Epithelial cell of esophagus (primary cell): ENCODE results near the gene PARD3.

Experiments used
- DNase-seq: peaks from one replicate; pipeline ENCODE4 v3.0.0; 2010; ENCODE audit warnings: low read depth
- H3K4me3 ChIP-seq: 2 replicates; pipeline ENCODE4 v1.5.1; 2011; ENCODE audit warnings: mild to moderate bottlenecking, low read length, control low read depth
- TF ChIP-seq, protein P1 (sequence below): IDR thresholded peaks from 2 replicates; pipeline ENCODE4 v1.5.1; 2011; ENCODE audit warnings: low read depth, mild to moderate bottlenecking, low read length, control low read depth, inconsistent platforms; ENCODE audit not compliant: insufficient read depth; ENCODE audit errors: missing control alignments

The PARD3 gene

DNA sequence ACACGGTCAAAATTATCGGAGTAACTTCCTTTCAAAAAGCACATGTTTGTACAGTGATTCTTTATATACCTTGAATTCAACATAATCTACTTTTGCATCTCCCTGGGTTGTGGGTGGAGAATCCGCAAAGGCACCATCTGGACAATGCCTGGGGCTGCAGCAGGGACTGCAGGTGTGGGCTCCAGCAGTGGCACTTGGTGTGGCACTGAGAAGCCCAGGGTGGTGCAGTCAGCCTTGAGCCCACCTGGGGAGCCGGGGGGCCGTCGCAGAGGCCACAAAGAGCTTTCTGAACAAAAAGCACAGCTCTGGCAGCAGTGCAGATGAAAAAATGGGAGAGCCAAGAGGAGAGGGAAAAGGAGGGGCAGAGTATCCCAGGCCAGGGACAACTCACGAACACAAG is 22.2 kb downstream of the PARD3 start:
- TF ChIP-seq, protein P1, sequence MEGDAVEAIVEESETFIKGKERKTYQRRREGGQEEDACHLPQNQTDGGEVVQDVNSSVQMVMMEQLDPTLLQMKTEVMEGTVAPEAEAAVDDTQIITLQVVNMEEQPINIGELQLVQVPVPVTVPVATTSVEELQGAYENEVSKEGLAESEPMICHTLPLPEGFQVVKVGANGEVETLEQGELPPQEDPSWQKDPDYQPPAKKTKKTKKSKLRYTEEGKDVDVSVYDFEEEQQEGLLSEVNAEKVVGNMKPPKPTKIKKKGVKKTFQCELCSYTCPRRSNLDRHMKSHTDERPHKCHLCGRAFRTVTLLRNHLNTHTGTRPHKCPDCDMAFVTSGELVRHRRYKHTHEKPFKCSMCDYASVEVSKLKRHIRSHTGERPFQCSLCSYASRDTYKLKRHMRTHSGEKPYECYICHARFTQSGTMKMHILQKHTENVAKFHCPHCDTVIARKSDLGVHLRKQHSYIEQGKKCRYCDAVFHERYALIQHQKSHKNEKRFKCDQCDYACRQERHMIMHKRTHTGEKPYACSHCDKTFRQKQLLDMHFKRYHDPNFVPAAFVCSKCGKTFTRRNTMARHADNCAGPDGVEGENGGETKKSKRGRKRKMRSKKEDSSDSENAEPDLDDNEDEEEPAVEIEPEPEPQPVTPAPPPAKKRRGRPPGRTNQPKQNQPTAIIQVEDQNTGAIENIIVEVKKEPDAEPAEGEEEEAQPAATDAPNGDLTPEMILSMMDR = no peak
- DNase-seq = no peak
- H3K4me3 ChIP-seq = no peak overlapping the region

- no peak for DNase-seq
- no peak overlapping the region for H3K4me3 ChIP-seq
- TF ChIP-seq, protein P1 = no peak
Observed at GRCh38 chr10:34791947-34792346, 23.1 kb downstream of the PARD3 start.

GRCh38 chr10:34791228-34791627 is 23.9 kb downstream of the PARD3 start:
- TF ChIP-seq, protein P1 = no peak
- no peak for DNase-seq
- no peak overlapping the region for H3K4me3 ChIP-seq

- H3K4me3 ChIP-seq = no peak overlapping the region
- DNase-seq = no peak
- TF ChIP-seq, protein P1 = no peak
Observed at GRCh38 chr10:34789966-34790506, 25.1 kb downstream of the PARD3 start.

DNA sequence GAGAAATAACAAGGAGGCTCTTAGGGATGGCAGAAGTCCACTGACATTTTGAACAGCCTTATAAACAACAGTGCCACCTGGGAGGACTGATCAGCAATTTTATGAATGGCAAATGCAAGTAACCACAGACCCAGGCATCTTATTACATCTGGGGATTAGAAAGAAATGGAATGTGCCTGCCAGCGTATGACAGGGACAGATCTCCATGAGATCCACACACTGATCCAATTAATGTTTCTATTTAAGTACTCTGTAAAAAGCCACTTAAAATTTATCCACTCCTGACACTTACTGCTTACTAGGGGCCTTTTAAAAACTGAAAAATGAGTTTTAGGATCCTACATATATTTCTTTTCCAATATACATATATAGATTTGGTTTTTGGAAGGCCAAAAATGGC is 28.6 kb downstream of the PARD3 start:
- H3K4me3 ChIP-seq = no peak overlapping the region
- TF ChIP-seq, protein P1 = no peak
- DNase-seq = no peak

DNA sequence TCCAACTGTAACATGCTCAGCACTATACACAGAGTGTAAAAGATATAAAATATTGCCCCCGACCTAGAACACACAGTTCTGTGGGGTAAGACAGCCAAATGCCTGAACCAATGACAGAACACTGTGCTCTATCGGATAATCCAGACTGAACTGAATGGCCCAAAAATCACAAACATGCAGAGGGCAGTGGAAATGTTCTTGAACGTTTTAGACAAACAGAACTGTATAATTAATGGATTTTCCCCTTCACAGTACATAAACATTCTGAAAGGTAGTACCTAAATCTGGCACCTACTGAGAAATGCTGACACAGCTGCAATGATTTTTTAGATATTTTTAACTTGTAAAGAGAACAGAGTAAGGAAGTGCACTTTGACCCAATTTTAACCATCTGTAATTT is 33.4 kb downstream of the PARD3 start:
- H3K4me3 ChIP-seq = no peak overlapping the region
- no peak for DNase-seq
- TF ChIP-seq, protein P1 = no peak

GRCh38 chr10:34780818-34781380 is 34.2 kb downstream of the PARD3 start:
- TF ChIP-seq, protein P1 = no peak
- no peak overlapping the region for H3K4me3 ChIP-seq
- DNase-seq = no peak
